Ishikawa (cell line): Measurements from ENCODE around the gene SLK.

Source experiments
- EGR1 ChIP-seq: IDR thresholded peaks from 2 replicates; pipeline ENCODE4 v1.6.1; 2012
- EP300 ChIP-seq: IDR thresholded peaks from 2 replicates; pipeline ENCODE4 v1.6.1; 2012; ENCODE audit warnings: borderline replicate concordance
- TAF1 ChIP-seq: IDR thresholded peaks from 2 replicates; pipeline ENCODE4 v1.6.1; 2012; ENCODE audit warnings: low read depth, mild to moderate bottlenecking
- TCF12 ChIP-seq: IDR thresholded peaks from 2 replicates; pipeline ENCODE4 v1.6.1; 2012; ENCODE audit warnings: low read depth
- TF ChIP-seq, protein P1 (sequence below): IDR thresholded peaks from 2 replicates; pipeline ENCODE4 v1.6.1; 2012; ENCODE audit warnings: low read depth, mild to moderate bottlenecking
- TF ChIP-seq, protein P2 (sequence below): IDR thresholded peaks from 2 replicates; pipeline ENCODE4 v1.6.1; 2012

DNA sequence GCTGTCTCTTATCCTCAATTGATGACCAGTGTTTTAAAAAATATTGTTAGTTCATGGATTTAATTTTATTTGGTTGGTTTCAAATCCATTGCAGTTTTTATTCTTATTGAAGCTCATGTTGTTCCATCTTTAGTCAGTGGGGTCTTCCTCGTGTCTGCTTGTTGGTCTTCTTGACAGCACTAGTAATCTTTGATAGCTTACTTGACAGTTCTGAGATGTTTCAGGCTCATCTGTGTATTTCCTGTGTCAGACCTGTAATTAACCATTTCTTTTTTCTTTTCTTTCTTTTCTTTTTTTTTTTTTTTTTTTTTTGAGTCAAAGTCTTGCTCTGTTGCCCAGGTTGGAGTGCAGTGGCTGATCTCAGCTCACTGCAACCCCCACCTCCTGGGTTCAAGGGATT, 28.2 kb downstream of the SLK start:
- TF ChIP-seq EP300 (no peak), TCF12 (no peak), TAF1 (no peak), EGR1 (no peak)
- TF ChIP-seq, protein P1, sequence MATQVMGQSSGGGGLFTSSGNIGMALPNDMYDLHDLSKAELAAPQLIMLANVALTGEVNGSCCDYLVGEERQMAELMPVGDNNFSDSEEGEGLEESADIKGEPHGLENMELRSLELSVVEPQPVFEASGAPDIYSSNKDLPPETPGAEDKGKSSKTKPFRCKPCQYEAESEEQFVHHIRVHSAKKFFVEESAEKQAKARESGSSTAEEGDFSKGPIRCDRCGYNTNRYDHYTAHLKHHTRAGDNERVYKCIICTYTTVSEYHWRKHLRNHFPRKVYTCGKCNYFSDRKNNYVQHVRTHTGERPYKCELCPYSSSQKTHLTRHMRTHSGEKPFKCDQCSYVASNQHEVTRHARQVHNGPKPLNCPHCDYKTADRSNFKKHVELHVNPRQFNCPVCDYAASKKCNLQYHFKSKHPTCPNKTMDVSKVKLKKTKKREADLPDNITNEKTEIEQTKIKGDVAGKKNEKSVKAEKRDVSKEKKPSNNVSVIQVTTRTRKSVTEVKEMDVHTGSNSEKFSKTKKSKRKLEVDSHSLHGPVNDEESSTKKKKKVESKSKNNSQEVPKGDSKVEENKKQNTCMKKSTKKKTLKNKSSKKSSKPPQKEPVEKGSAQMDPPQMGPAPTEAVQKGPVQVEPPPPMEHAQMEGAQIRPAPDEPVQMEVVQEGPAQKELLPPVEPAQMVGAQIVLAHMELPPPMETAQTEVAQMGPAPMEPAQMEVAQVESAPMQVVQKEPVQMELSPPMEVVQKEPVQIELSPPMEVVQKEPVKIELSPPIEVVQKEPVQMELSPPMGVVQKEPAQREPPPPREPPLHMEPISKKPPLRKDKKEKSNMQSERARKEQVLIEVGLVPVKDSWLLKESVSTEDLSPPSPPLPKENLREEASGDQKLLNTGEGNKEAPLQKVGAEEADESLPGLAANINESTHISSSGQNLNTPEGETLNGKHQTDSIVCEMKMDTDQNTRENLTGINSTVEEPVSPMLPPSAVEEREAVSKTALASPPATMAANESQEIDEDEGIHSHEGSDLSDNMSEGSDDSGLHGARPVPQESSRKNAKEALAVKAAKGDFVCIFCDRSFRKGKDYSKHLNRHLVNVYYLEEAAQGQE = no peak
- TF ChIP-seq, protein P2, sequence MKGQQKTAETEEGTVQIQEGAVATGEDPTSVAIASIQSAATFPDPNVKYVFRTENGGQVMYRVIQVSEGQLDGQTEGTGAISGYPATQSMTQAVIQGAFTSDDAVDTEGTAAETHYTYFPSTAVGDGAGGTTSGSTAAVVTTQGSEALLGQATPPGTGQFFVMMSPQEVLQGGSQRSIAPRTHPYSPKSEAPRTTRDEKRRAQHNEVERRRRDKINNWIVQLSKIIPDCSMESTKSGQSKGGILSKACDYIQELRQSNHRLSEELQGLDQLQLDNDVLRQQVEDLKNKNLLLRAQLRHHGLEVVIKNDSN = no peak
